Lower lobe of right lung (tissue), 2 donors: ENCODE measurements around the gene CDT1. TPM values are rescaled to one million over a fixed set of nuclear protein-coding genes. Genes with fewer than 3 reads are reported as not detected.

Source experiments
- ATAC-seq, 2 donors: fragments of 200-7000 bp; cut with Tn5 transposase; one replicate each; pipeline ENCODE4 v1.9.1; 2020 to 2022; ENCODE audit warnings: mild to moderate bottlenecking in 2 of 2, moderate library complexity in 2 of 2
- DNase-seq: peaks from one replicate; pipeline ENCODE4 v3.0.0-alpha.2; 2020
- H3K27ac ChIP-seq: fragments of 200-600 bp; one replicate; pipeline ENCODE4 v1.8.0; 2022
- H3K27me3 ChIP-seq: fragments of 200-600 bp; one replicate; pipeline ENCODE4 v1.8.0; 2022; ENCODE audit warnings: low read depth
- H3K36me3 ChIP-seq: fragments of 200-600 bp; one replicate; pipeline ENCODE4 v1.8.0; 2022; ENCODE audit warnings: mild to moderate bottlenecking
- H3K4me1 ChIP-seq: fragments of 200-600 bp; one replicate; pipeline ENCODE4 v1.8.0; 2022
- H3K4me3 ChIP-seq: fragments of 200-600 bp; one replicate; pipeline ENCODE4 v1.8.0; 2022; ENCODE audit warnings: mild to moderate bottlenecking
- H3K9me3 ChIP-seq: fragments of 200-600 bp; one replicate; pipeline ENCODE4 v1.8.0; 2022
- CTCF ChIP-seq: fragments of 200-600 bp; IDR thresholded peaks from one replicate; pipeline ENCODE4 v1.8.0; 2022; ENCODE audit warnings: antibody characterized with exemption, mild to moderate bottlenecking
- intact Hi-C: fragments of 100-400 bp; cut with DNase I; formaldehyde crosslinking; loops from one replicate; pipeline ENCODE4 v1.11.0; 2022
- total RNA-seq: library from RNA; stranded (reverse); fragmentation: NEBNext Ultra II Directional; extraction: Animal tissue kit (Norgen Biotek cat#: 25700); gene quantifications from one replicate; pipeline ENCODE4 v1.2.1, GENCODE V29; 2021
- donor health status: DM: no; HTN: yes; CAD: no; lungs with severe emphysema.

The CDT1 gene
- total RNA-seq, 1 donor from 2014 or later: 3.5 TPM

- Histone ChIP-seq H3K9me3 (no peaks in the 10 kb centered on the region), H3K4me1 (no peaks in the 10 kb centered on the region), H3K4me3 (no peak overlapping the region), H3K27ac (no peak overlapping the region), H3K27me3 (no peaks in the 10 kb centered on the region), H3K36me3 (peaks cover 41% of the 10 kb centered on the region)
- ATAC-seq (no peak), DNase-seq (no peak)
- intact Hi-C loops: no loop called here
- TF ChIP-seq CTCF: no peak
These were observed 38.1 kb downstream of the CDT1 start for GRCh38 chr16:88841521-88842307.

GRCh38 chr16:88842308-88842756 lies 38.7 kb downstream of the CDT1 start:
- TF ChIP-seq CTCF: no peak
- Histone ChIP-seq H3K36me3 (peaks cover 46% of the 10 kb centered on the region), H3K4me3 (no peak overlapping the region), H3K27ac (no peak overlapping the region), H3K9me3 (no peaks in the 10 kb centered on the region), H3K27me3 (no peaks in the 10 kb centered on the region), H3K4me1 (no peaks in the 10 kb centered on the region)
- ATAC-seq: no peak
- no peak for DNase-seq
- intact Hi-C loops: no loop called here

- ATAC-seq (no peak), DNase-seq (no peak)
- H3K27ac ChIP-seq: no peak overlapping the region
- intact Hi-C loops: no loop called here
- H3K9me3 ChIP-seq: no peaks in the 10 kb centered on the region
- no peak overlapping the region for H3K4me3 ChIP-seq
- no peaks in the 10 kb centered on the region for H3K27me3 ChIP-seq
- TF ChIP-seq CTCF: no peak
- H3K4me1 ChIP-seq: no peaks in the 10 kb centered on the region
- peaks cover 51% of the 10 kb centered on the region for H3K36me3 ChIP-seq
These were observed 39.2 kb downstream of the CDT1 start for GRCh38 chr16:88842806-88843205.

GRCh38 chr16:88843256-88843655 lies 39.7 kb downstream of the CDT1 start:
- Histone ChIP-seq H3K4me3 (no peak overlapping the region), H3K27me3 (no peaks in the 10 kb centered on the region), H3K36me3 (peaks cover 50% of the 10 kb centered on the region), H3K9me3 (no peaks in the 10 kb centered on the region), H3K27ac (no peak overlapping the region), H3K4me1 (no peaks in the 10 kb centered on the region)
- no peak for TF ChIP-seq CTCF
- DNase-seq (no peak), ATAC-seq (no peak)
- intact Hi-C loops: no loop called here

- H3K4me1 ChIP-seq: no peaks in the 10 kb centered on the region
- no peak overlapping the region for H3K27ac ChIP-seq
- TF ChIP-seq CTCF: no peak
- H3K27me3 ChIP-seq: no peaks in the 10 kb centered on the region
- intact Hi-C loops: no loop called here
- DNase-seq (no peak), ATAC-seq (no peak)
- no peaks in the 10 kb centered on the region for H3K9me3 ChIP-seq
- H3K36me3 ChIP-seq: peaks cover 41% of the 10 kb centered on the region
- H3K4me3 ChIP-seq: no peak overlapping the region
These were observed 40.9 kb downstream of the CDT1 start for GRCh38 chr16:88844419-88845036.
